Measurements from ENCODE around the gene PHLDA2. TPM values are rescaled to one million over a fixed set of nuclear protein-coding genes. Genes with fewer than 3 reads are reported as not detected.

PHLDA2 gene
- total and polyA plus RNA-seq, 2 of the 13 experiments (the other 11 are each of a cell fraction or from before 2014, with no cell fraction given): 0.55 to 0.78 TPM

DNA sequence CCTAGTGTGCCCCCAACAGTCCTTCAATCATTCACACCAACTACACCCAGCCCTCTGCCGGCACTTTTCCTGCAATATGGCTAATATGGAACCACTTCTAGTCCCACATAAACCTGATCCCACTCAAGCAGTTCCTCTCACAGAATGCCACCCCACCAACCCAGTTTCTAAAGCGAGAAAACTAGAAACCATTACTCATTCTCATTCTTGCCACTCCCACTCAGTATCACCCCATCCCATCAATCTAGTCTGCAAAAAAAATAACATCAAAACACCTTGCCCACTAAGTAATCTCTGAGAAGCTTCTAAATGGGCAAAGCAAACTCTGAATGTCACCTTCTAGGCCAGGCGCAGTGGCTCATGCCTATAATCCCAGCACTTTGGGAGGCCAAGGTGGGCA, 45.1 kb upstream of the PHLDA2 start:
- H3K9me3 ChIP-seq (ENCODE audit: low read length): no peaks in the 10 kb centered on the region
- H3K4me3 ChIP-seq (replicated peaks in 1 of 3; ENCODE audit: insufficient read depth in 1 of 3, low read depth in 2 of 3, low read length in 3 of 3): no peak overlapping the region
- ChIA-PET POLR2A (no interaction called here), CTCF (ENCODE audit: low intra/inter-chr PET ratio, low total read pairs) (no interaction called here)
- no peak overlapping the region for H3K4me2 ChIP-seq (ENCODE audit: low read depth, low read length)
- H3K4me1 ChIP-seq (ENCODE audit: insufficient read depth, low read length): peaks cover 11% of the 10 kb centered on the region
- ATAC-seq (no peak), FAIRE-seq (no peak), DNase-seq (ENCODE audit: low spot score) (no peak)
- H3K9ac ChIP-seq (ENCODE audit: insufficient read depth, low read depth, low read length): no peak overlapping the region
- BruUV-seq (replicated peaks): no TSS peak
- no peaks in the 10 kb centered on the region for H3K27me3 ChIP-seq (ENCODE audit: control insufficient read depth in 1 of 2, insufficient read depth in 2 of 2, low read length in 2 of 2)
- H4K20me1 ChIP-seq (ENCODE audit: insufficient read depth, low read length): peaks cover 33% of the 10 kb centered on the region
- TF ChIP-seq NFE2 (CRISPR knock-in tag; IDR thresholded peaks at IDR 0.05) (no peak), SMYD3 (CRISPR knock-in tag; IDR thresholded peaks at IDR 0.05) (no peak), SAP130 (CRISPR knock-in tag; IDR thresholded peaks at IDR 0.05; ENCODE audit: low read depth) (no peak), NCOA1 (CRISPR knock-in tag; IDR thresholded peaks at IDR 0.05) (no peak), GFI1 (CRISPR knock-in tag; IDR thresholded peaks at IDR 0.05; ENCODE audit: borderline replicate concordance) (no peak), SMARCC2 (IDR thresholded peaks at IDR 0.05) (no peak), ZBTB8A (CRISPR knock-in tag; IDR thresholded peaks at IDR 0.05; ENCODE audit: borderline replicate concordance, low read depth) (no peak), BRD4 (CRISPR knock-in tag; IDR thresholded peaks at IDR 0.05) (no peak), NFYB (CRISPR knock-in tag; IDR thresholded peaks at IDR 0.05) (no peak), NCOR1 (IDR thresholded peaks at IDR 0.05; ENCODE audit: borderline replicate concordance, low read length) (no peak)
- TF ChIP-seq, protein P1, sequence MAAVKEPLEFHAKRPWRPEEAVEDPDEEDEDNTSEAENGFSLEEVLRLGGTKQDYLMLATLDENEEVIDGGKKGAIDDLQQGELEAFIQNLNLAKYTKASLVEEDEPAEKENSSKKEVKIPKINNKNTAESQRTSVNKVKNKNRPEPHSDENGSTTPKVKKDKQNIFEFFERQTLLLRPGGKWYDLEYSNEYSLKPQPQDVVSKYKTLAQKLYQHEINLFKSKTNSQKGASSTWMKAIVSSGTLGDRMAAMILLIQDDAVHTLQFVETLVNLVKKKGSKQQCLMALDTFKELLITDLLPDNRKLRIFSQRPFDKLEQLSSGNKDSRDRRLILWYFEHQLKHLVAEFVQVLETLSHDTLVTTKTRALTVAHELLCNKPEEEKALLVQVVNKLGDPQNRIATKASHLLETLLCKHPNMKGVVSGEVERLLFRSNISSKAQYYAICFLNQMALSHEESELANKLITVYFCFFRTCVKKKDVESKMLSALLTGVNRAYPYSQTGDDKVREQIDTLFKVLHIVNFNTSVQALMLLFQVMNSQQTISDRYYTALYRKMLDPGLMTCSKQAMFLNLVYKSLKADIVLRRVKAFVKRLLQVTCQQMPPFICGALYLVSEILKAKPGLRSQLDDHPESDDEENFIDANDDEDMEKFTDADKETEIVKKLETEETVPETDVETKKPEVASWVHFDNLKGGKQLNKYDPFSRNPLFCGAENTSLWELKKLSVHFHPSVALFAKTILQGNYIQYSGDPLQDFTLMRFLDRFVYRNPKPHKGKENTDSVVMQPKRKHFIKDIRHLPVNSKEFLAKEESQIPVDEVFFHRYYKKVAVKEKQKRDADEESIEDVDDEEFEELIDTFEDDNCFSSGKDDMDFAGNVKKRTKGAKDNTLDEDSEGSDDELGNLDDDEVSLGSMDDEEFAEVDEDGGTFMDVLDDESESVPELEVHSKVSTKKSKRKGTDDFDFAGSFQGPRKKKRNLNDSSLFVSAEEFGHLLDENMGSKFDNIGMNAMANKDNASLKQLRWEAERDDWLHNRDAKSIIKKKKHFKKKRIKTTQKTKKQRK (IDR thresholded peaks at IDR 0.05; ENCODE audit: low read length): no peak
- TF ChIP-seq, protein P2, sequence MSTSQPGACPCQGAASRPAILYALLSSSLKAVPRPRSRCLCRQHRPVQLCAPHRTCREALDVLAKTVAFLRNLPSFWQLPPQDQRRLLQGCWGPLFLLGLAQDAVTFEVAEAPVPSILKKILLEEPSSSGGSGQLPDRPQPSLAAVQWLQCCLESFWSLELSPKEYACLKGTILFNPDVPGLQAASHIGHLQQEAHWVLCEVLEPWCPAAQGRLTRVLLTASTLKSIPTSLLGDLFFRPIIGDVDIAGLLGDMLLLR (CRISPR knock-in tag; IDR thresholded peaks at IDR 0.05): no peak
- intact Hi-C loops (cut with micrococcal nuclease; ENCODE audit: unreplicated experiment): no loop called here
- H3K79me2 ChIP-seq (ENCODE audit: insufficient read depth, low read length): peaks cover 80% of the 10 kb centered on the region
- H3K36me3 ChIP-seq (replicated peaks in 1 of 2; ENCODE audit: control insufficient read depth in 1 of 2, insufficient read depth in 2 of 2, low read length in 2 of 2): peaks cover 41 to 96% of the 10 kb centered on the region in 2 experiments
- in situ Hi-C loops (cut with HindIII; ENCODE audit: extremely low pct_ligation_motif_present, low pct_unique_long_range_greater_than_20kb): no loop called here
- no peak overlapping the region for H2AFZ ChIP-seq (ENCODE audit: low read length)
- H3K27ac ChIP-seq (ENCODE audit: extremely low read length, insufficient read depth, low read length): no peak overlapping the region
- 95% methylated on average over 3 of the region's 3 CpGs for WGBS (ENCODE audit: low lambda C conversion rate)

Data from HepG2 (cell line).